Endodermal cell (in vitro differentiated cells): ENCODE results near the gene PPP1R14B. TPM values are rescaled to one million over a fixed set of nuclear protein-coding genes. Genes with fewer than 3 reads are reported as not detected.

Experiments used
- DNase-seq: peaks from one replicate; pipeline ENCODE4 v3.0.0-alpha.2; 2017
- H3K27ac ChIP-seq: 2 replicates; pipeline ENCODE4 v1.5.1; 2013; ENCODE audit warnings: mild to moderate bottlenecking, low read depth, low read length, moderate library complexity
- H3K27me3 ChIP-seq: 2 replicates; pipeline ENCODE4 v1.6.1; 2013; ENCODE audit warnings: mild to moderate bottlenecking, low read length, moderate library complexity; ENCODE audit not compliant: insufficient read depth, control insufficient read depth, poor library complexity, severe bottlenecking
- H3K36me3 ChIP-seq: 2 replicates; pipeline ENCODE4 v1.7.0; 2013; ENCODE audit warnings: mild to moderate bottlenecking, low read length, moderate library complexity; ENCODE audit not compliant: control insufficient read depth, insufficient read depth
- H3K4me1 ChIP-seq: one replicate; pipeline ENCODE4 v1.7.0; 2013; ENCODE audit warnings: low read length; ENCODE audit not compliant: control insufficient read depth, insufficient read depth
- H3K4me3 ChIP-seq: 2 replicates; pipeline ENCODE4 v1.5.1; 2013; ENCODE audit warnings: mild to moderate bottlenecking, low read length, moderate library complexity
- H3K9ac ChIP-seq: 2 replicates; pipeline ENCODE4 v1.6.1; 2013; ENCODE audit warnings: mild to moderate bottlenecking, low read length, moderate library complexity; ENCODE audit not compliant: poor library complexity, severe bottlenecking; ENCODE audit errors: extremely low read depth
- H3K9me3 ChIP-seq: 2 replicates; pipeline ENCODE4 v1.6.1; 2013; ENCODE audit warnings: mild to moderate bottlenecking, low read length, moderate library complexity; ENCODE audit not compliant: control insufficient read depth
- H3K27ac Mint-ChIP-seq: 2 replicates; pipeline ENCODE4 v1.8.0; 2020; ENCODE audit warnings: mixed read lengths
- H3K27me3 Mint-ChIP-seq: 2 replicates; pipeline ENCODE4 v1.8.0; 2021; ENCODE audit warnings: mild to moderate bottlenecking, mixed read lengths; ENCODE audit not compliant: insufficient read depth
- H3K36me3 Mint-ChIP-seq: 2 replicates; pipeline ENCODE4 v1.8.0; 2020; ENCODE audit warnings: low read depth, mixed read lengths
- H3K4me1 Mint-ChIP-seq: 2 replicates; pipeline ENCODE4 v1.8.0; 2020; ENCODE audit warnings: mixed read lengths
- H3K4me3 Mint-ChIP-seq: 2 replicates; pipeline ENCODE4 v1.8.0; 2020; ENCODE audit warnings: mild to moderate bottlenecking, moderate library complexity, mixed read lengths
- H3K9me3 Mint-ChIP-seq: 2 replicates; pipeline ENCODE4 v1.8.0; 2020; ENCODE audit warnings: mild to moderate bottlenecking, mixed read lengths
- WGBS, 2 experiments: methylation state at CpG; one replicate each; pipeline versions ENCODE4 v1.1.5 to v1.1.7; 2013; ENCODE audit warnings: missing lambda C conversion rate in 2 of 2, mixed read lengths in 1 of 2; ENCODE audit not compliant: insufficient coverage in 1 of 2, insufficient read length in 1 of 2; 5-methylcytosine and 5-hydroxymethylcytosine counted together
- total RNA-seq, 2 donors: library from RNA; stranded (reverse); fragmentation: NEBNext Ultra II Directional in 1 of 2; extraction: Animal tissue kit (Norgen Biotek cat#: 25700) in 1 of 2; gene quantifications; 2 replicates in 1 of 2; 3 replicates in 1 of 2; pipeline ENCODE4 v1.2.1, GENCODE V29; 2021
- TF ChIP-seq, protein P1 (sequence below): fragments of 200-600 bp; sonication (generic); conservative IDR thresholded peaks from 2 replicates; pipeline ENCODE4 v1.5.0; 2021; ENCODE audit warnings: antibody characterized with exemption, mild to moderate bottlenecking

The PPP1R14B gene
- total RNA-seq, 2 donors from 2014 or later = 228 to 265 TPM

DNA sequence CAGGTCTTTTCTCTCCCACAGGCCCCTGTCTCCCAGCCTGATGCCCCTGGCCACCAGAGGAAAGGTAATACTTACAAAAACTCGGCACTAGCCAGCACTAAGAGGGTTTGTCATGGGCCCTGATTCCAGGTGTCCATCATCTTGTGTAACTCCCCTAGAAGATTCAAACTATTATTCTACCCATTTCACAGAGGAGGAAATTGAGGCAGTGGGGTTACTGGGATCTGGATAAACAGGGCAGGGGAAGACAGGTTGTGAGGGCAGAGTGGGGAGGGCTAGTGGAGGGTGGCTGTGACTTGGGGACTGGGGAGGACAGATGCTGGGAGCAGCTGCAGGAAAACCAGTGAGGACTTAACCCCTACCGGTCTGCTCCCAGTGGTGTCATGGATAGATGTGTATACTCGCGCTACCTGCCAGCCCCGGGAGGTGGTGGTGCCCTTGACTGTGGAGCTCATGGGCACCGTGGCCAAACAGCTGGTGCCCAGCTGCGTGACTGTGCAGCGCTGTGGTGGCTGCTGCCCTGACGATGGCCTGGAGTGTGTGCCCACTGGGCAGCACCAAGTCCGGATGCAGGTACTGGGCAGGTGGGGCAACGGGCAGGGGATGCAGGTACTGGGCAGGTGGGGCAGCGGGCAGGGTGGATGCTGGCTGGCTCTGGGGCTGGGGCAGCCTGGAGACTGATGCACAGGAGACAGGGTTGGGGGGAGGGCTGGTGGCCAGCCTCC lies 11.1 kb downstream of the PPP1R14B start:
- Mint-ChIP-seq H3K36me3 (peaks cover 18% of the 10 kb centered on the region), H3K9me3 (no peaks in the 10 kb centered on the region), H3K27ac (no peak overlapping the region), H3K4me1 (peaks cover 12% of the 10 kb centered on the region), H3K27me3 (peaks cover 6% of the 10 kb centered on the region), H3K4me3 (peak overlapping the region; percentile 68)
- Histone ChIP-seq H3K27me3 (no peaks in the 10 kb centered on the region), H3K4me3 (peak overlapping the region; percentile 81), H3K27ac (no peak overlapping the region), H3K36me3 (peaks cover 9% of the 10 kb centered on the region), H3K9me3 (no peaks in the 10 kb centered on the region), H3K4me1 (no peaks in the 10 kb centered on the region), H3K9ac (no peak overlapping the region)
- 93% methylated on average over 6 to 12 of the region's 12 CpGs for WGBS, 2 experiments
- no peak for DNase-seq
- TF ChIP-seq, protein P1, sequence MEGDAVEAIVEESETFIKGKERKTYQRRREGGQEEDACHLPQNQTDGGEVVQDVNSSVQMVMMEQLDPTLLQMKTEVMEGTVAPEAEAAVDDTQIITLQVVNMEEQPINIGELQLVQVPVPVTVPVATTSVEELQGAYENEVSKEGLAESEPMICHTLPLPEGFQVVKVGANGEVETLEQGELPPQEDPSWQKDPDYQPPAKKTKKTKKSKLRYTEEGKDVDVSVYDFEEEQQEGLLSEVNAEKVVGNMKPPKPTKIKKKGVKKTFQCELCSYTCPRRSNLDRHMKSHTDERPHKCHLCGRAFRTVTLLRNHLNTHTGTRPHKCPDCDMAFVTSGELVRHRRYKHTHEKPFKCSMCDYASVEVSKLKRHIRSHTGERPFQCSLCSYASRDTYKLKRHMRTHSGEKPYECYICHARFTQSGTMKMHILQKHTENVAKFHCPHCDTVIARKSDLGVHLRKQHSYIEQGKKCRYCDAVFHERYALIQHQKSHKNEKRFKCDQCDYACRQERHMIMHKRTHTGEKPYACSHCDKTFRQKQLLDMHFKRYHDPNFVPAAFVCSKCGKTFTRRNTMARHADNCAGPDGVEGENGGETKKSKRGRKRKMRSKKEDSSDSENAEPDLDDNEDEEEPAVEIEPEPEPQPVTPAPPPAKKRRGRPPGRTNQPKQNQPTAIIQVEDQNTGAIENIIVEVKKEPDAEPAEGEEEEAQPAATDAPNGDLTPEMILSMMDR = no peak

DNA sequence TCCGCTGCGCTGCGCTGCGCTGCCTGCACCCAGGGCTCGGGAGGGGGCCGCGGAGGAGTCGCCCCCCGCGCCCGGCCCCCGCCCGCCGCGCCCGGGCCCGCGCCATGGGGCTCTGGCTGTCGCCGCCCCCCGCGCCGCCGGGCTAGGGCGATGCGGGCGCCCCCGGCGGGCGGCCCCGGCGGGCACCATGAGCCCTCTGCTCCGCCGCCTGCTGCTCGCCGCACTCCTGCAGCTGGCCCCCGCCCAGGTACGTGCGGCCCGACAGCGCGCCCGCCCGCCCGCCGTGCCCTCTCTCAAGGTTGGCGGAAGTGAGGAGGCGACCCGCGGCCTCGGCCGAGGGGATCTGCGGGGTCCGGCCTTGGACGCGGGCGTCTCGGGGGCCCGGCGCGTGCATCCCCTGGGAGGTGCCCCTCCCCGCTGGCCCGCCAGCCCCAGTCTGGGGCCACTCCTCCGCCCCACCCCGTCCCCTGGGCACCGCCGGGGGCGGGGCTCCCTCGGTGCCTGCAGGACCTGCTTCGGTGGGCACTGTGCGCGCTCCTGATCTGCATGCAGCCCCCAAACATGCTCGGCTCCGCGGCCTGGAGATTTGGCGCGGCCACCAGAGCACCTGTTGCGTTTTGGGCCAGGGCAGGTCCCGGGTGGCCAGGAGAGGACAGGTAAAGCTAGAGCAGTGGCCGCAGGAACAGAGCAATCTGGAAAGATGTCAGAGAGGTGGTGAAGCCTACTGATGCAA lies 11.9 kb downstream of the PPP1R14B start:
- no peak overlapping the region for H3K27ac ChIP-seq

DNA sequence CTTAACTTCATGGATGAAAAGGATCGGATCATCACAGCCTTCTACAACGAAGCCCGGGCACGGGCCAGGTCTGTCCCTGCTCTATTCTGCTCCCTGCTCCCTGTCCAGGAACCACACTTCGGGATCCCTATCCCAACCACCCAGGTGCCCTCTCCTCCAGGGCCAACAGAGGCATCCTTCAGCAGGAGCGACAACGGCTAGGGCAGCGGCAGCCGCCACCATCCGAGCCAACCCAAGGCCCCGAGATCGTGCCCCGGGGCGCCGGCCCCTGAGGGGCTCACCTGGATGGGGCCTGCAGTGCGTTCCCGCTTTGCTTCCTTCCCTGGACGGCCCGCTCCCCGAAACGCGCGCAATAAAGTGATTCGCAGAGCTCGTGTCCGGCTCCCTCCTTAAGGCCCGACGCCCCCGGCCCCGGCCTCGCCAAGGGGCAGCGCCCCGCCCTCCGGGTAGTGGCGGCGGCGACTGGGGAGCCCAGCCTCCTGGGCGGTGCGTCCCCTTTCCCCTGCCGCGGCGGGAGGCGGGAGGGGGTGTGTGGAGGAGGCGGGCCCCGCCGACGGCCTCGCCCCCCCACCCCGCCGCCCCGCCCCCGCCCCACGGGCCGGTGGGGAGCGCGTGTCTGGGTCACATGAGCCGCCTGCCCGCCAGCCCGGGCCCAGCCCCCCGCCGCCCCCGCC lies 12.7 kb downstream of the PPP1R14B start, which contains the start of gene VEGFB:
TSS of gene VEGFB (plus strand) at position 672 of the 674 bp plus-strand sequence. CDS start 250 bp downstream, outside the sequence.
- Histone ChIP-seq H3K4me3 (peak within 1 kb of the TSS; percentile 83), H3K4me1 (no peaks in the 10 kb centered on the region), H3K9ac (no peak within 1 kb of the TSS), H3K9me3 (no peaks in the 10 kb centered on the region), H3K27ac (no peak within 1 kb of the TSS), H3K27me3 (no peaks in the 10 kb centered on the region), H3K36me3 (peaks cover 9% of the 10 kb centered on the region)
- peaks cover 15% of the 10 kb centered on the region for H3K36me3 Mint-ChIP-seq
- WGBS, 2 experiments = 5 to 12% methylated on average over 8 to 44 of the region's 62 CpGs
- no peak within 1 kb of the TSS for H3K27ac Mint-ChIP-seq
- H3K27me3 Mint-ChIP-seq = peaks cover 6% of the 10 kb centered on the region
- peak; percentile 79 for DNase-seq
- H3K4me1 Mint-ChIP-seq = peaks cover 8% of the 10 kb centered on the region
- peak within 1 kb of the TSS; percentile 68 for H3K4me3 Mint-ChIP-seq
- H3K9me3 Mint-ChIP-seq = no peaks in the 10 kb centered on the region
- TF ChIP-seq, protein P1 = peak; percentile 9

More for the DNA sequence above, 11.9 kb downstream of the PPP1R14B start:
- peak; percentile 76 for DNase-seq
- Mint-ChIP-seq H3K9me3 (no peaks in the 10 kb centered on the region), H3K4me1 (peaks cover 8% of the 10 kb centered on the region), H3K36me3 (peaks cover 18% of the 10 kb centered on the region), H3K27me3 (peaks cover 6% of the 10 kb centered on the region), H3K27ac (no peak overlapping the region), H3K4me3 (peak overlapping the region; percentile 68)
- TF ChIP-seq, protein P1 = no peak
- Histone ChIP-seq H3K4me3 (peak overlapping the region; percentile 81), H3K36me3 (peaks cover 9% of the 10 kb centered on the region), H3K4me1 (no peaks in the 10 kb centered on the region), H3K9me3 (no peaks in the 10 kb centered on the region), H3K9ac (no peak overlapping the region), H3K27me3 (no peaks in the 10 kb centered on the region)
- WGBS, 2 experiments = 2 to 8% methylated on average over 23 to 80 of the region's 80 CpGs
